NCI-H460 (cell line): ENCODE data around the gene DGCR6L. TPM values are rescaled to one million over a fixed set of nuclear protein-coding genes. Genes with fewer than 3 reads are reported as not detected.
"Not testable (repeated sequence)": the region's sequence is repeated elsewhere in the genome, so short reads cannot be mapped to it uniquely, and the experiment has no call there.

Source experiments
- DNase-seq: peaks from one replicate; pipeline ENCODE4 v3.0.0-alpha.2; 2016; ENCODE audit warnings: low read depth; ENCODE audit errors: extremely low read depth
- total RNA-seq: library from RNA; depleted of rRNA; stranded (reverse); fragments of >200 nt; shearing (Covaris generic); gene quantifications from 2 replicates; pipeline ENCODE4 v1.2.3, GENCODE V29; 2014

Gene DGCR6L
- total RNA-seq, 1 experiment from 2014 or later, result 17.3 TPM

GRCh38 chr22:20328569-20328930, 8.7 kb upstream of the DGCR6L start:
- not testable (repeated sequence) for DNase-seq

- not testable (repeated sequence) for DNase-seq
Observed at GRCh38 chr22:20325996-20326395, 6.1 kb upstream of the DGCR6L start.

DNA sequence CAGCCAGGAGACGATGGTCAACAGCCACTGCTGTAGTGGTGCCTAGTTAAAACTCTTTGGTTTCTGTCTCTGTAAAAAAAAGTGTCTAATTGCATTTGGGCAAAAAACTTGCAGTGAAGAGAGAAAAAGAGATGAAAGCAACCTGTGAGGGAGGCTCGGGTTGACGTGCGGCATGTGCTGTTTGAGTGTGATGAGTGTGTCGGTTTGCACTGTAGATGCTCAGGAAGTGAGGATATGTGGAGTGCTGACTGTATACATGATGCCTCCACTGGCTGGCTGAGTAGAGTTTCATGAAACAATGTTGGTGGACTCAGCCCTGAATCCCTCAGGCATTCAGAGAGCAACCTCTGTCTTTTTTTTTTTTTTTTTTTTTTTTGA, 4.3 kb upstream of the DGCR6L start:
- no peak for DNase-seq

DNA sequence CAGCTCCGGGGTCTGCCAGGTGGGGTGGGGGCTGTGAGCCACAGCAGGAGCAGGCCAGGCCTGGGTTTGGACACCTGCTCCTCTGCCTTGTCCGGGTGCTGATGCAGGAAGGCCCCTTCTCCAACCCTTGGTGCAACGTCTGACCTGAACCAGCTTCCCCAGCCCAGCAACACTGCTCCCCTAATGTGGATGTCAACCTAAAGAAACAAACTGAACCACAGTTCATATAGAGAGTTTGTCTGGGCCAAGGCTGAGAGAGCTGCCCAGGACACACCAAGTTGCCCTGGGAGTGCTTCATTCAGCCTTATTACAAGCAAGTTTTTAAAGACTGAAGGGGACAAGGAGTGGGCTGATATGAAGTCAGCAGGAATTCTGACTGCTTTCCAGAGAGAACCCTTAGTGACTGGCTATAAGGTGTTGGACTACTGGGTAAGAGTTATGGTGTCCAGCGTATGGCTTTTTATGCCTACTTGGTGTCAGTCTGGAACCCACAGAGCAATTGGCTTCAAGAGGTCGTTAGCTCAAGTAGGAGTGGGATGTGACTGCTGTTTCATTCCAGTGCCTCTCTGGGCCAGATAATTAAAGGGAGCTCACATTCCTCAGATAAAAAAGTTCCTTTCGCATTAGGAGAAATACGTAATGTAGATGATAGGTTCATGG, 1.8 kb upstream of the DGCR6L start:
- DNase-seq, result not testable (repeated sequence)

- not testable (repeated sequence) for DNase-seq
Observed at GRCh38 chr22:20320659-20321551, 1.0 kb upstream of the DGCR6L start.

- DNase-seq, result no peak
Observed at GRCh38 chr22:20319041-20319744, 667 bp downstream of the DGCR6L start.

DNA sequence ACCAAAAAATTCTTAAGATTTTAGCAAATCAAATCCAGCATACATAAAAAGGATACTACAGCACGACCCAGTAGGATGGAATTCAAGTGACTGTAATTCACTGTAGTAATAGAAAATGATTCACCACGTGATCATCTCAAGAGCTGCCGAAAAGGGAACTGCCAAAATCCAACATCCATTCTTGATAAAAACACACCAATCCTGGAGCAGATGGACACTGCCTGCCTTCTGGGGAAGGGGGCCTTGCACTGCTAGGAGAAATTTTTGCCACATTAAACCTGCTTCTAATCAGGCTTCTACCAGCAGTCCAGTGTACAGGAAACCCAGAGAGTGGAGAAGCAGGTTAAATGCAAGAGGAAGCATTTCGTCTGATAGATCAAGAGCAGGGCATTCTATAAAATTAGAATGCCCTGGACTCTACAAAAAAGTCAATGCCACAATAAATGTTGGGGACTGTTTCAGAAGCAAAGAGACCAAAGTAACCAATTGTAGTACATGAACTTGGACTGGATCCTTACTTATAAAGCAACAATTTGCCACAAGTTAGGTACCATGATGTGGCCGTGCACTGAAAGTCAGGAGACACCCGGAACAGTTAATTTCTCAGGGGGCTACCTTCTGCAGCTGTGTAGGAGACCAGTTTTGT, 1.7 kb downstream of the DGCR6L start:
- not testable (repeated sequence) for DNase-seq

- DNase-seq, result not testable (repeated sequence)
Observed at GRCh38 chr22:20317402-20318042, 2.3 kb downstream of the DGCR6L start.

GRCh38 chr22:20316844-20317401, 2.9 kb downstream of the DGCR6L start:
- no peak for DNase-seq

DNA sequence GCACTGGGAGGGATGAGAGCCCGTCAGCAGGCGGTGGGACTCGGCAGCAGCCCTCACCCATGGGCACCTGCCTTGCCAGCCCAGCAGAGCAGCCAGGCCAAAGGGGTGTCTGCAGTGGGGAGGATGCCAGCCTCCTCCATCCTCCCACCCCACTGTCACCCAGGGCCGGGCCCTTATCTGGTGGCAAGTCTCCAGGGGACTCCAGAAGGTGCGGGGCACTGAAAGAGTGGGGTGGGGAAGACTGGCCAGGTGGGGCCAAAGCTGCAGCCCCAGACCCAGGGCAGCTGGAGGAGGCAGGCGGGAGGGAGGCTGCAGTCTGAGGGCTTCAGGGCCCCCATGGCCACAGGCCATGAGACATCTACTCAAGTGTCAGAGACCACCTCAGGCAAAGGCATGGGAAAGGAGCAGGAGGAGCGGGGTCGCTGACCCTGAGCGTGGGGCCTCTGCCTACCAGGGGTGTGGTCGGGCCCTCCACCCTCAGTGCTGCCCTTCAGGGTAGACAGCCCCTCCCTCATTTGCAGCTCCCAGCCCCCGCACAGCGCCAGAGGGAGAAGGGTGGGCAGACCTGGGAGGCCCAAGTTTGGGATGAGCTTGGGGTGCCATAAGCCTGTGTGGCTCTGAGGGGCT, 3.5 kb downstream of the DGCR6L start:
- no peak for DNase-seq

GRCh38 chr22:20315337-20316216, 4.3 kb downstream of the DGCR6L start:
- DNase-seq, result no peak

DNA sequence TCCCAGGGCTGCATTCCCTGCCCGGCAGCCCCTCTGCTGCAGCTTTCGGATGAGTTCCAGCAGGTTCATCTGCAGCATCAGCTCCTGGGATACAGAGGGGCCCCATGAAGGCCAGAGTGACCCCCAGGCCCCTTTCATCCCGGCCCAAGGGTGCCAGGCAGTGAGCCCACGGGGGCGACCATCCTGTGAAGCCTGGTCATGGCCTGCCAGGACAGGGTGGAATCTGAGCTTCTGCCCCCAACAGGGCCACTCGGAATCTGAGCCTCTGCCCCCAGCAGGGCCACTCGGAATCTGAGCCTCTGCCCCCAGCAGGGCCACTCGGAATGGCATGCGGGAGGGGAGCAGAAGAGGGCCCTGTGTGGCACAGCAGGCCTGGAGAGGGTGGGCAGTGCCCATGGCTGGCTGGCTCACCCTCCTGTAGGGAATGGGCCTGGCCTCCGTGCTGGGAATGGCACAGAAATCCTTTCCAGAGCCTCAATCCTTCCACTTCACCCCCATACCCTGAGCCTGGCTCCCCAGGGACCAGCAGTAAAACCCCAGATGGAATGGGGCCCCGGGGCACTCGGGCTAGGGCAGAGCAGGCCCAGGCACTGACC, 5.0 kb downstream of the DGCR6L start:
- not testable (repeated sequence) for DNase-seq

DNA sequence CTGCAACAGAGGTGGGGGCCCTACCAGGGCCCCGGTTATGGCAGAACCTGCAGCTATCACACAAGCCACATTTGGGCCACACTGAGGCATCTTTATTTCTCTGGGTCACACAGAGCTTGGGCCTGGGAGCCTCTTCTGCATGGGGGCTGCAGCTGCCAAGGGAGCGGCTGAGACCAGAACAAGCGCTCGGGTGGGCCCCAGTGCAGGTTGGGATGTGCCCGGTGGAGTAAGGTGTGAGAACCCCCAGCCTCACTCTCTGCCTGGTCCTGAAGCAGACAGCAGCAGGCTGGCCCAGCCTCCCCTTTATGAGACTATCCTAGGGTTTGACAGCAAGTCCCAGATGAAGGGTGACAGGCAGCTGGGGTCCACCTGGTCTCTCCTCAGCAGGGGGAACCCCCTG, 5.7 kb downstream of the DGCR6L start:
- not testable (repeated sequence) for DNase-seq

DNA sequence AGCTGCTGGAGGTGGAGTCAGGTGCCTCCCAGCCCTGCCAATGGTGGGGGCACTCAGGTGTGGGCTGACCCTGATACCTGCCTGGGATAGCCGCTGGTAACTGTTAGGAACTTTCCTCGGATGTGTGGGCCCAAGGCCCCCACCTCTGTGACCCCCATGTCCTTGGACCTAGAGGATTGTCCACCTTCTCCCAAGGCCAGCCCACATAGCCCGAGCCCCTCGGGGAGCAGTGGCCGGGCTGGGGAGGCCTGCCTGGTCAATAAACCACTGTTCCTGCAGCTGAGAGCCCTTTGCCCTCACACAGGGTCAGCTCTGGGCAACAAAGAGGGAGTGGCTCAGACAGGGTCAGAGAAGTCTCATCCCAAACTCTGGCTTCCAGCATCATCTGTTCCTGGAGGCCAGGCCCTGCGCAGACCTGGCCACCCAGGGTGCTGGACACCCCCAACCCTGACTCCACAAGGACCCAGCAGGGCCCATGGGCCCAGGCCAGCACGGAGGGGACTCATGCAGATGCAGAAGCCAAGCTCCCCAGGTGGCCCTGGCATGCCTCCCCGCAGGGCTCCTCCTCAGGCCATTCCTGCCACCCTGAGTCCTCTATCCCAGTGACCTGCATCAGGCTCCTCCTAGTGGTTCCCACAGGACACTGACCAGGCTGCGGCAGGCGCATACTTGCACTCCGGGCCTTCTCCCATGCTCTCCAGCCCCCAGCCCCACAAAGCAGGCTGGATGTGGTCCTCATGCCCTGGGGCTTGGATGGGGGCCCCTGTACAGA, 6.4 kb downstream of the DGCR6L start:
- DNase-seq, result not testable (repeated sequence)

- no peak for DNase-seq
Observed at GRCh38 chr22:20312396-20313191, 7.3 kb downstream of the DGCR6L start.

GRCh38 chr22:20311249-20312062, 8.4 kb downstream of the DGCR6L start:
- not testable (repeated sequence) for DNase-seq
